C4-2B (cell line): ENCODE measurements around the gene IER3.

ENCODE experiments used
- ZFX ChIP-seq: fragments of 450-650 bp; IDR thresholded peaks from 2 replicates; pipeline ENCODE4 v1.6.1; 2017
- TF ChIP-seq, protein P1 (sequence below): fragments of 450-650 bp; conservative IDR thresholded peaks from 2 replicates; pipeline ENCODE4 v1.5.1; 2017; ENCODE audit warnings: mild to moderate bottlenecking

DNA sequence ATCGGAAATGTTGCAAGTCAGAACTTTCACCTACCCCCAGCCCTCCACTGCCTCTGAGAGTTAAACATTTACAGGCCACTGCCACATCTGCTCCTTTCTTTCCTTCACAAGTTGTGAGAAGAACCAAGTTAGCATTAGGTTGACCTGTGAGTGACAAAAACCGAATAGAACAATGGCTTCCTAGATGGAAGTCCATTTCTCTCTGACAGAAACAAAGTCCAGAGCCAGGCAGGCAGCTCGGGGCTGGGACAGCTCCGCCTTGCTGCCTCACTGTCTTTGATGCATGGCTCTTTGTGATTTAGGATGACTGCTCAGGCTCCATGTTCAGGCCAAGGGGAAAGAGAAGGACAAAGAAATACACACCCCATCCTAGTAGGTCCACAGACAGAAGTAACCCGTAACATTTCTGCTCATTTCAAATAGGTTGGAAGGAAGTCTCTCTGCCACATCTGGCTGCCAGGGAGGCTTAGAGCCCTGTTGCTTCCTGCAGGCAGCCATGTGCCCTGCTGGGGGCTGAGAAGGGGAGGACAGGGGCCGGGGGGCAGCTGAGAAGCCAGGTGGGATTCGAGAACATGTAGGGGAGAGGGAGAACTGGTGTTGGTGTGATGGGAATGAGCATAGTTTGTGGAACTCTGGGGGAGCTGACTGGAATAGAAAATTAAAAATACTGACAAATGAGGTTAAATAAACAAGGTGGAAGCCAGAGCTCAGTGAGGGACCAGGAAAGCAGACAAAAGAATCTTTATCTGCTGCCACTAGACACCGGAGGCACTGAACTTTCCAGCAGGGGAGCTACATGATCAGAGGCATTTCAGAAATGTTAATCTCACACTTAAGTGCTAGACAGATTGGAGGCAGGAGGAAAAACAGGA lies 19.5 kb upstream of the IER3 start:
- TF ChIP-seq, protein P1, sequence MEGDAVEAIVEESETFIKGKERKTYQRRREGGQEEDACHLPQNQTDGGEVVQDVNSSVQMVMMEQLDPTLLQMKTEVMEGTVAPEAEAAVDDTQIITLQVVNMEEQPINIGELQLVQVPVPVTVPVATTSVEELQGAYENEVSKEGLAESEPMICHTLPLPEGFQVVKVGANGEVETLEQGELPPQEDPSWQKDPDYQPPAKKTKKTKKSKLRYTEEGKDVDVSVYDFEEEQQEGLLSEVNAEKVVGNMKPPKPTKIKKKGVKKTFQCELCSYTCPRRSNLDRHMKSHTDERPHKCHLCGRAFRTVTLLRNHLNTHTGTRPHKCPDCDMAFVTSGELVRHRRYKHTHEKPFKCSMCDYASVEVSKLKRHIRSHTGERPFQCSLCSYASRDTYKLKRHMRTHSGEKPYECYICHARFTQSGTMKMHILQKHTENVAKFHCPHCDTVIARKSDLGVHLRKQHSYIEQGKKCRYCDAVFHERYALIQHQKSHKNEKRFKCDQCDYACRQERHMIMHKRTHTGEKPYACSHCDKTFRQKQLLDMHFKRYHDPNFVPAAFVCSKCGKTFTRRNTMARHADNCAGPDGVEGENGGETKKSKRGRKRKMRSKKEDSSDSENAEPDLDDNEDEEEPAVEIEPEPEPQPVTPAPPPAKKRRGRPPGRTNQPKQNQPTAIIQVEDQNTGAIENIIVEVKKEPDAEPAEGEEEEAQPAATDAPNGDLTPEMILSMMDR, result no peak
- no peak for TF ChIP-seq ZFX
